SK-N-MC (cell line): ENCODE measurements around the gene P2RX1.

ENCODE experiments used
- DNase-seq: peaks from one replicate; pipeline ENCODE4 v3.0.0-alpha.2; 2011; ENCODE audit warnings: low read depth, low spot score
- H3K27ac ChIP-seq: fragments of 200-600 bp; sonication (generic); 2 replicates; pipeline ENCODE4 v1.5.1; 2016; ENCODE audit warnings: mixed run types
- H3K36me3 ChIP-seq: fragments of 200-600 bp; sonication (generic); 2 replicates; pipeline ENCODE4 v1.6.1; 2017; ENCODE audit warnings: antibody characterized with exemption, low read length, mixed read lengths; ENCODE audit not compliant: insufficient read depth
- H3K4me3 ChIP-seq: fragments of 200-600 bp; sonication (generic); 2 replicates; pipeline ENCODE4 v1.5.1; 2016
- H3K9ac ChIP-seq: fragments of 200-600 bp; sonication (generic); 2 replicates; pipeline ENCODE4 v1.8.0; 2017; ENCODE audit warnings: mixed run types, mixed read lengths; ENCODE audit not compliant: insufficient read length
- H3K9me3 ChIP-seq: fragments of 200-600 bp; sonication (generic); 2 replicates; pipeline ENCODE4 v1.6.1; 2017; ENCODE audit warnings: low read depth, mild to moderate bottlenecking, antibody characterized with exemption, low read length, moderate library complexity, mixed read lengths
- EZH2 ChIP-seq: fragments of 200-600 bp; sonication (generic); IDR thresholded peaks from one replicate; pipeline ENCODE4 v1.6.1; 2017; ENCODE audit warnings: antibody characterized with exemption
- FOXP2 ChIP-seq: optimal IDR thresholded peaks from 2 replicates; pipeline ENCODE3; 2011; ENCODE audit warnings: mild to moderate bottlenecking, moderate library complexity; ENCODE audit not compliant: insufficient read depth; ENCODE audit errors: extremely low read length, control extremely low read depth
- POLR2AphosphoS5 ChIP-seq: IDR thresholded peaks from 2 replicates; pipeline ENCODE4 v1.6.1; 2012; ENCODE audit warnings: mild to moderate bottlenecking, low read depth, low read length, borderline replicate concordance

The P2RX1 gene

DNA sequence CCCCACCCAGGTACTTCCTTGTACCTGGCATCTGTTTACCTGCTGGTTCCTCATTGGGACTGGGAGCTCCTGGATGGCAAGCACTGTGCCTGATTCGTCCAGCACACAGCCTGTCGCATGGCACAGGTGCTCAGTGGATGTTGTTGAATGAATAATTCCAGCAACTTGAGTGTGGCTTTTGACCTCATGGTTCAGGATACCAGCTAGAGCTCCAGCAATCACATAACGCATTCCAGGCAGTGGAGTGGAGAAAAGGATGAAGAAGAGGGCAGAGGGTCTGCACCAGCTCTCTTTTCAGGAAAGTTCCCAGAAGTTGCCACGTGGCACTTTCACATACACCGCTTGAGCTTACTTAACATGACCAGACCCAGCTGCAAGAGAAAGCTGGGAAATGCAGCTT is 22.1 kb downstream of the P2RX1 start:
- no peaks in the 10 kb centered on the region for H3K36me3 ChIP-seq
- TF ChIP-seq FOXP2 (no peak), POLR2AphosphoS5 (no peak), EZH2 (no peak)
- no peak overlapping the region for H3K9ac ChIP-seq
- H3K27ac ChIP-seq = no peak overlapping the region
- no peak for DNase-seq
- no peaks in the 10 kb centered on the region for H3K9me3 ChIP-seq
- no peak overlapping the region for H3K4me3 ChIP-seq

DNA sequence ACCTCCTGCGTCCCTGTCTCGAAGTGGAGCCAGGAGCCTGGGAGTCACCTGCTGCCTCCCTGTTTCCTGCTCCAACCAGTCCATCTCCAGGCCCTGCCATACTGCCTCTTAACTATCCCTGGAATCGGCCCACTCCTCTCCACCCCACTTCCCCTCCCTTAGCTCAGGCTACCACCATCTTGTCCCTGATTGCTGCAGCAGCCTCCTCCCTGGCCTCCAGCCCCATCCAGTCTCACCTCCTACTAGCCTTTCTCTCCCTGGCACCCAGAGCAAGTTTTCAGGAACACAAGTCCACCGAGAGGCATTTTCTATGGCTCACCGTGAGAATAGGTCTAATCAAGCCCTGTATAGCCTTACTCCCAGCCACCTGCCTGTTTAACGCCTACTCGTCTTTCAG is 22.5 kb downstream of the P2RX1 start:
- Histone ChIP-seq H3K27ac (no peak overlapping the region), H3K4me3 (peak overlapping the region; percentile 85; the same call in 1 of the 2 replicates), H3K9ac (no peak overlapping the region), H3K36me3 (no peaks in the 10 kb centered on the region), H3K9me3 (no peaks in the 10 kb centered on the region)
- DNase-seq = no peak
- no peak for TF ChIP-seq FOXP2
- TF ChIP-seq EZH2 = no peak
- TF ChIP-seq POLR2AphosphoS5 = no peak

DNA sequence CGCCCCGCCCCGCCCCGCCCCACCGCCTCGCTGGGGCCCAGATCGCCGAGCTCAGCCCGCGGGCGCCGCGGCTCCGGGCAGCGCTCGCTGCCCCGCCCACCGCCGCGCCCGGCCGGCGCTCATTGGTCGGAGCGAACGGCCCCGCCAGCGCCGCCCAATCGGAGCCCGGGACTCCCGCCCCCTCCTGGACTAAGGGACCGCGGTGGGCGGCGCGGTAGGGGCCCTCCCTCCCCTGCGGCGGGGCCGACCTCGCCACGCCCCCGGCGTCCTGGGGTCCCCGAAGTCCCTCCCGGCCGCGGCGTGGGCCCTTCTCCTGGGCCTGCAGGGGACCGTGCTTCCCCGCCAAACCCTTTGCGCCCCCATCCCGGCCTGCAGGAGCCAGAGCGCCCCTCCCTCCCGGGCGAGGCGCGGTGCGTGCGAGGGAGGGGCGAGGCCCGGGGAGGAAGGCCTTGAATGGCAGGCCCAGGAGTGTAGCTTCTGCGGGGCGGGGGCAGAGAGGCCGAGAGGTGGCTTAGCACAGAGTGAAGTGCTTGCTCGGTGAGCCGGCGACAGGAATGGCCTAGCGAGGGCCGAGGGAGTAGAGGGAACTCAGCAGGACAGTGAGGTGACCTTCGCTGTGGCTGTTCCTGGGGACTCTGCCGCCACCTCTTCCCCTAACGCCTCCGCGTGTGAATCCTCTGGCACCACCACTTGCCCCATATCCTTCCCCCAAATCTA is 23.1 kb downstream of the P2RX1 start, which contains the start of gene CAMKK1:
Gene CAMKK1, minus strand, starts transcription at position 51 of the 717 bp plus-strand sequence. CDS start 7,366 bp downstream, outside the sequence.
- H3K27ac ChIP-seq = no peak within 1 kb of the TSS
- TF ChIP-seq EZH2 (no peak), FOXP2 (no peak), POLR2AphosphoS5 (peak; percentile 27; the same call in 1 of the 2 replicates)
- no peak for DNase-seq

DNA sequence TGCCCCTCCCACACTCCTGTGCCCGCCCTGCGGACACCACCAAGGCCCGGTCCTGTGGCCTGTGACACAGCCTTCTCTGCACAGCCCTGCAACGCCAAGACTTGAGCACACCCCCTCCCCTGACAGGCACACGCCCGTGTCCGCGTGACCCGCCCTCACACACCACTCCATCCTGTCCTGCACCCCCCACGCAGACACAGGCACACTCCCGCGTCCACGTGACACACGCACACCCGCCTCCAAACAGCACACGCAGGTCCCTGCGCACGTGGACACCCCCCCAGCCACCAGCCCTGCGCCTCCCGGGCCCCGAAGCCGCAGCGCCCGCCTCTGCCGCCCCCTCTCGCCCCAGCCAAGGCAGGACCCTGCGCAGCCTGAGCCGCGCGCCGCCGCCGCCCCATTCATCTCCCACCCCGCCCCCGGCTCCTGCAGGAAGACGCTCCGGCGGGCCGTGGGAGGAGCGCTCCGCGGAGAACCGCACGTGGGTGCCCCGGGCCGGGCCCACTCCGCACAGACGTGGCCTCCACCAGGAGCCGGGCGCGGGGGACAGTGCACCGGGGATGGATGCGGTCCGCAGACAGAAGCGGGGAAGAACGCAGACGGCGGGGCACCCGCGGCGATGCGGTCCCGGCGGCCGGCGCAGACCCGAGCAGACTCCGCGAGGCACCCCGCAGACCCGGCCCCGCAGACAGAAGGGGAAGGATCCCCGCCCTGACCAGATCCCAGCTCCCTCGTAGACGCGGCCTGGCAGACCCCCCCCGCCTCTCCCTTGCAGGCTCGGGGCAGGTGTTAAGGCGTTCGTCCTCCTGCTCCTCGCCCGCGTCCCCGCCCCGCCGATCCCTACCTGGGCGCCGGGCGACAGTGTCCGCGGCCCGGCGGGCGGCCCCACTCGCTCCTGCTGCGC is 23.9 kb downstream of the P2RX1 start:
- H3K9ac ChIP-seq = peak overlapping the region; percentile 32
- no peak for DNase-seq

More for the DNA sequence above, 23.1 kb downstream of the P2RX1 start, which contains the start of gene CAMKK1:
- H3K4me3 ChIP-seq = peak within 1 kb of the TSS; percentile 92
- H3K36me3 ChIP-seq = no peaks in the 10 kb centered on the region
- H3K9ac ChIP-seq = peak within 1 kb of the TSS; percentile 32
- no peaks in the 10 kb centered on the region for H3K9me3 ChIP-seq

DNA sequence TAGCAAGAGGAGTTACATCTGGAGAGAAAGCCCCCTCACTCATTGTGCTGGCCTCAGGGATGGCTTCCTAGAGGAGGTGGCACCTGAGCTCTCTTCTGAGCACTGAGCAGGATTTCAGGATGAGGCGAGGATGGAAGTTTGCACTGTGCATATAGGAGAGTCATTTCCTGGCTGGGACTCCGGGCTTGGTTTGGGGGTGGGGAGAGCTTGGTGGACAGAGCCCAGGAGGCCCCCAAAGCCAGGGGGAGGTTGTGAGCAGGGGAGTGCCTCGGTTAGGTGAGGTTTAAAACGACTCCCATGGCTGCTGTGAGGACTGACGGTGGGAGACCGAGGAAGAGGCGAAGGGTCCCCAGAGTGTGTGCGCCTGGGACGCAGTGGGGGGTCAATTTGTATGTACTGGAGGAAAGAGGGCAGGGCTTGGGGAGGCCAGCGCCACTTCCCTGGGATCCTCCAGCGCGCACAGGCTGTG is 24.6 kb downstream of the P2RX1 start:
- H3K27ac ChIP-seq = no peak overlapping the region

More for the DNA sequence above, 23.9 kb downstream of the P2RX1 start:
- H3K27ac ChIP-seq = no peak overlapping the region
- H3K36me3 ChIP-seq = no peaks in the 10 kb centered on the region
- H3K4me3 ChIP-seq = peak overlapping the region; percentile 92
- no peaks in the 10 kb centered on the region for H3K9me3 ChIP-seq
- TF ChIP-seq FOXP2 (no peak), POLR2AphosphoS5 (no peak), EZH2 (no peak)

DNA sequence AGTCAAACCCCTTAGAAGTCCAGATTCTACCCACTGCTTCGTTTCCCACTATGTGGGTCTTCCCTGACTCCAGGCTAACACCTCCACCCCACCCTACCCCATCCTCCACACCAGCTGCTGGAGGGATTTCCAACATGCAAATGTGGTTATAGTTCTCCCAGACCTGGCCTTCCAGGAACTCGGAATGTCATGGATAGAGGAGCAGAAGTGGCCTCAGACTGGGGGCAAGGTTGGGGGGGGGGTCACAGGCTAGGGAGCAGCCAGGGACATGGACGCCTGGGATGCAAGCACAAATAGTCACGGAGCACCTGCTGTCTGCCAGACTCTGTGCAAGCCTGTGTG is 25.4 kb downstream of the P2RX1 start:
- no peaks in the 10 kb centered on the region for H3K36me3 ChIP-seq
- H3K27ac ChIP-seq = no peak overlapping the region
- no peak overlapping the region for H3K9ac ChIP-seq
- DNase-seq = no peak
- no peaks in the 10 kb centered on the region for H3K9me3 ChIP-seq
- no peak for TF ChIP-seq FOXP2
- no peak for TF ChIP-seq EZH2
- no peak for TF ChIP-seq POLR2AphosphoS5
- 0 out of 2 replicates have a peak overlapping the region, but pooled peaks have one; percentile 8 for H3K4me3 ChIP-seq

More for the DNA sequence above, 24.6 kb downstream of the P2RX1 start:
- DNase-seq = no peak
- Histone ChIP-seq H3K9ac (no peak overlapping the region), H3K36me3 (no peaks in the 10 kb centered on the region), H3K9me3 (no peaks in the 10 kb centered on the region), H3K4me3 (peak overlapping the region; percentile 92)
- TF ChIP-seq EZH2 (no peak), POLR2AphosphoS5 (no peak), FOXP2 (no peak)

DNA sequence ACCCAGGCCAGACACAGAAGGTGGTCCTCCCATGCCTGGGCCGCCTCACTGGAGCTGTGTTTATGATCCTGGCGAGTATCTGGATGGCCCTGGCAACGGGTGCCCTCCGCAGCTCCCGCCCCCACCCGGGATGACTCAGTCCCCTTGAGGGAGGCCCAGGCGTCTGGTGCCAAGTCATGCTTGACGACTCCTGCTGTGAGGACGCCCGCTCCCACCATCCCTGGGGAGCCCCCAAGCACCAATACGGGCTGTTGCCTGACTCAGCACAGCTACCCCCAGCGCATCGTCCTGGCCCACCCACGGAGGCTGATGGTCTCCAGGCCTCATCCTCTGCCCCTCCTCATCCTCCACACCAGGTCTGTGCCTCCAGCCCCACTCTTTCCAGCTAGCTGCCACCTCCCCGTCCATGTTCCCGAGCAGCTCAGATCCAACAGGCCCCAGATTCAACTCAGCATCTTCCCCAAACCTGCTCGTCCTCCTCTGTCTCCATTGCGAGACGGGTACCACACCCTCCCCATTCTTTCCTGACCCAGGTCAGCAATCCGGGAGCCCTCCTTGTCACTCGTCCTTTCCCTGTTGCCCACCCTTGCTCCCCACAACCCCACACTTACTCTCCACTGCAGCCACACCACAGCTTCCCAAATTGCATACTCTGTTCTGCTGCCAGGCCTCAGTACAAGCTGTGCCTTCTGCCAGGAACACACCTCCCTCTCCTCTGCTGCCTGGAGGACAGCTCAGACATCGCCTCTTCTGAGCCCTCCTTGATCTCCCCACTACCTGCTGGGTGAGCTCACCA is 26.0 kb downstream of the P2RX1 start:
- no peak overlapping the region for H3K27ac ChIP-seq
- H3K9me3 ChIP-seq = no peaks in the 10 kb centered on the region
- H3K36me3 ChIP-seq = no peaks in the 10 kb centered on the region
- 0 out of 2 replicates have a peak overlapping the region, but pooled peaks have one; percentile 8 for H3K4me3 ChIP-seq
- TF ChIP-seq POLR2AphosphoS5 (no peak), EZH2 (no peak), FOXP2 (no peak)
- no peak for DNase-seq
- no peak overlapping the region for H3K9ac ChIP-seq
